ENCODE data around the gene MAP3K20.

MAP3K20 gene

DNA sequence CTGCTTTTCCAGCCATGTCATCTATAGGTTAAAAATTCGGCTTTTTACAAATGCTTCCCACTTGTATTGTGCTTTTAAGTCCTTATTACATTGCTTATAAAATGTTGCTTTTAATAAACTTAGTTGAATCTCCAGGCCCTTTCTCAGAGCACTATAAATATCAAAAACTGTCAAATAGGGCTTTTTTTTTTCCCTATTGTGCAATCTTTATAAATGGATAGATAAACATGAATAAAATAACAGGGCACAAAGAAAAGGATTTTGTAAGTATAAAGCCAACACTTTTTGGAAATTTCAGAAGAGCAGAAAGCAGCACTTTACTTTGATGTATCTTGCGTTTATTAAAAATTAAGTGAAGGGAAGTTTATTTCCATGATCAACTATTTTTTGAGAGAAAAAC is 171.5 kb downstream of the MAP3K20 start:
- in situ Hi-C loops (cut with MboI; ENCODE audit: low sequenced_read_pairs, unreplicated experiment): no loop called here
- TF ChIP-seq CTCF (IDR thresholded peaks at IDR 0.05; ENCODE audit: borderline replicate concordance, control extremely low read depth, extremely low read depth, insufficient read depth, missing control alignments): no peak
- no peak for DNase-seq (ENCODE audit: low spot score)

- no peak for DNase-seq (ENCODE audit: low spot score)
- in situ Hi-C loops (cut with MboI; ENCODE audit: low sequenced_read_pairs, unreplicated experiment): no loop called here
- TF ChIP-seq CTCF (IDR thresholded peaks at IDR 0.05; ENCODE audit: borderline replicate concordance, control extremely low read depth, extremely low read depth, insufficient read depth, missing control alignments): no peak
Observed at GRCh38 chr2:173248381-173248780, 172.7 kb downstream of the MAP3K20 start.

DNA sequence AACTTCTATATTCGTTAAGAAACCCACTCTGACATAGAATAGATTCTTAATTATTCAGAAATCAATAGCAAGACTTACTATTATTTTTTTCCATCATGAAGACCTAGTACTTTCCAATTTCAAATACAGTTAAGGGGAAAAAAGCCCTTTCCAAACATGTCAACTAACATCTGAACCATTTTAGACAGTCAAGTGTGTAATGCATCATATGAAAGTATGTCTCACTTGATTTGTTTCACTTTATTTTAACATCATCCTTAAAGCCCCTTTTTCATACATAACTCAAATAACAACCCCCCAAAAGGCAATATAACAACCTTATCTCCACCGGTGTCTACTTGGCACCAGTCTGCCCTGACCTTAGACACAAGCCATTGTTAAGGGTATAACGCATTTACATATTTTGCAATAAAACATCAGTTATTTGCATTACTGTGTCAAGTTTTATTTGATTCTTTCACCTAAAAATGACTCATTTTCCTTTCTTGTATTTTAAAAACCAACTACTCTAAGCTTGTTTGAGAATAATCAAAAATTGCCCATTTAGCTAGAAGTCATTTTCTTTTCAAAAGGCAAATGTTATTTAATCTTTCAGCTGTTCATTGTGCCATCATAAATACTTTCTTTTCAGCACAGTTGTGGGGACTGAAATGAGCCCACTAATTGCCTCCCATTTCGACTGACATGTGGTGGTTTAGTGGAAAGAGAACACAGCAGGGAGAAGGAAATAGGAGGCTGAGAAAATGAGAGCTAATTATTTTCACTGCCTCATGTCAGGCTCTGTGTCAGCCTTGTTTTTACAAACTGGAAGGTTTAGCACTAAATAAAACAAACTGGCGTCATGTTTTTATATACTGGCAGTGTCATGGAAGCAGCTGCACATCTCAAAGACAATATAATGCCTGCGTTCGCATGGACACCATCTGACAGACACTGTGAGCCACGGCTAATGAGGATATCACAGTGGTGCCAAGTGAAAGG is 174.3 kb downstream of the MAP3K20 start:
- no peak for TF ChIP-seq CTCF (IDR thresholded peaks at IDR 0.05; ENCODE audit: borderline replicate concordance, control extremely low read depth, extremely low read depth, insufficient read depth, missing control alignments)
- DNase-seq (ENCODE audit: low spot score): no peak
- in situ Hi-C loops (cut with MboI; ENCODE audit: low sequenced_read_pairs, unreplicated experiment): no loop called here

DNA sequence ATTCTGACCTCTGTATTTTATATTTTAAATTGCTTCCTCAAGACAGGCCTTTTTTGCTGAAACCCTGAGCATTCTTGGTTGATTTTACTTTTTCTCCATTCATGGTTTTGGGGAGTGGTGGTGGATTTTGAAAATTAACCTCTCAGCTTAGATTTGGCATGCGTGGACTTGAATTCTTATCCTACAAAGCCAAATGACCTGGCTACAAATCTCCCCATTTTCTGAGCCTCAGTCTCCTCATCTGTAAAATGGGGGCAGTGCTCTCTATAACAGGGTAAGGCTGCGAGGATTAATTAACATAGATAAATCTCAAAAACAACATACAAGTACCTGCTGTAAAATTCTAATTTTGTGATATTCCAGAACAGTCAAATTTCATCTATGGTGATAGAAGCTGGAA is 175.6 kb downstream of the MAP3K20 start:
- TF ChIP-seq CTCF (IDR thresholded peaks at IDR 0.05; ENCODE audit: borderline replicate concordance, control extremely low read depth, extremely low read depth, insufficient read depth, missing control alignments): no peak
- DNase-seq (ENCODE audit: low spot score): no peak
- in situ Hi-C loops (cut with MboI; ENCODE audit: low sequenced_read_pairs, unreplicated experiment): no loop called here

DNA sequence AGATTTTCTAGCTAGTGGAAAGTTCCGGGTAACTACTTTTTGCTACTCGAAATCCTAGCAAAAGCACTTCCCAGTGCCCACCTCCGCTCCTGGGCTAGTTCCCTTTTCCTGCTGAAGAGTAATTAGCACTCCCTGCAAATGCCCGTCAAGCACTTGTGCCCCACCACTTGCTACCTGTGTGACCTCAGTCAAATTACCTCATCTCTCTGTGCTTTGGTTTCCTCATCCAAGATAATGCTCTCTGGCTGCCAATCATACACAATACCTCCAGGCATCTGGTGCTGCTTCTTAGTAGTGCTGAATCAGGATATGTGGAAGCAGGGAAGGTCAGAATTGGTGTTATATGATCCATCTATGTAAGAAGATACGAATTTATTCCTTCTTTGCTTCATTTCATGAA is 176.9 kb downstream of the MAP3K20 start:
- no peak for DNase-seq (ENCODE audit: low spot score)
- in situ Hi-C loops (cut with MboI; ENCODE audit: low sequenced_read_pairs, unreplicated experiment): no loop called here
- no peak for TF ChIP-seq CTCF (IDR thresholded peaks at IDR 0.05; ENCODE audit: borderline replicate concordance, control extremely low read depth, extremely low read depth, insufficient read depth, missing control alignments)

DNA sequence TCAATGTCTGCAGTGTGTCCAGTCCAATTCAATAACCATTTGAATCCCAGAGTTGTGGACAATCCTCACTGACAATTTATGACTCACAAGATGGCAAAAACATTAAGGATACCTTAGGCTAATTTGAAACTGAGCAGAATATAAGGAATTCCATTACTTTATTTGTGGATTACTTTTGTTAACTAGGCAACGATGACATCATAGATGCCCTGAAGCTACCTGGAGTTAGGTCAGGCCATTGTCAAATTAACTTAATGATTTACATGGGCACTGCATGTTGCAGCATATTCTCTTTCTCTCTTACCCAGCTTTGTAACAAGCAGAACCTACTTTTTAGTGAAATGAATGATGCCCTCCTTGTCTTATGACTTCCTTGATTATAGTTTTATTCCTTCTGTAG is 179.0 kb downstream of the MAP3K20 start:
- DNase-seq (ENCODE audit: low spot score): no peak
- in situ Hi-C loops (cut with MboI; ENCODE audit: low sequenced_read_pairs, unreplicated experiment): no loop called here
- no peak for TF ChIP-seq CTCF (IDR thresholded peaks at IDR 0.05; ENCODE audit: borderline replicate concordance, control extremely low read depth, extremely low read depth, insufficient read depth, missing control alignments)

All from GM13976 (cell line).